Astrocyte (in vitro differentiated cells and primary cell): Measurements from ENCODE around the gene STXBP3.

Experiments used
- CTCF ChIP-seq: IDR thresholded peaks from 2 replicates; pipeline ENCODE4 v1.5.1; 2011; ENCODE audit warnings: low read depth, mild to moderate bottlenecking, inconsistent platforms, low read length, moderate library complexity; ENCODE audit not compliant: insufficient read depth
- EZH2 ChIP-seq: IDR thresholded peaks from 2 replicates; pipeline ENCODE4 v1.6.1; 2012; ENCODE audit warnings: mild to moderate bottlenecking, low read length, inconsistent platforms; ENCODE audit not compliant: insufficient read depth

DNA sequence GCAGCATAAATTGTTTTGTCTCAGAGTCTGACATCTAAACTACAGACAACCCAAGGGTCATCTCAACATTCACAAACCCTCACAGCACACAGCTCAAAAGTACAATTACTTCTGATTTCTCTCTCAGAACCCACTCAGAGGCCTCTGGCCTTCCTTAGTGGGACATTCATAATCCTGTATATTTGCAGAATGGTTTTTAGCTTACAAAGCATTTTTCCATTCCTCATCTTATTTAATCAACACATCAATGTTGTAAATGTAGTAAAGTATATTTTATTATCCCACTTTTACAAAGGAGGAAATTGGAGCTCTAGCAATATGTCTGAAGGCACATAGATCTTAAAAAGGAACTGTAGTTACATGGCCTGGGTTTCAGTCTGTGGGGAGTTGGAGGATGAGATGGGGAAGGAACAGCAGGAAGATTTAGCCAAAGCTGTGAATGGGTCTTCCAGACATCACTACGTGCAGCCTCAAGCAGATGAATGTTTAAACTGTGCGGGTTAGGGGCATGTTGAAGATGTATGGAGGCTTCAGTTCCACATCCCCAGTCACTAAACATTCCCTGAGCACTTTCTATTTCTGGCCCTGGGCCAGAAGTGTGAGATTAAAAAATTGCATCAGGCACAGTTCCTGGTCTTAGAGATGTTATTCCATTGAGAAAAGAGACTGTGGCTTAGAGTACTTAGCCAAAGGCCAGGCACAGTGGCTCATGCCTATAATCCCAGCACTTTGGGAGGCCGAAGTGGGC lies 97.1 kb downstream of the STXBP3 start:
- TF ChIP-seq CTCF: no peak
- no peak for TF ChIP-seq EZH2
